HEK293 (cell line): Measurements from ENCODE around the gene ZNF831.

Experiments used
- KLF8 ChIP-seq: fragments of 450-650 bp; formaldehyde crosslinking; IDR thresholded peaks from 2 replicates; pipeline ENCODE4 v1.5.1; 2016; ENCODE audit warnings: missing biosample characterization, missing genetic modification characterization
- PRDM4 ChIP-seq: fragments of 450-650 bp; formaldehyde crosslinking; IDR thresholded peaks from 2 replicates; pipeline ENCODE4 v1.5.1; 2017; ENCODE audit warnings: missing biosample characterization, missing genetic modification characterization
- ZFP41 ChIP-seq: fragments of 450-650 bp; formaldehyde crosslinking; IDR thresholded peaks from 2 replicates; pipeline ENCODE4 v1.5.1; 2016; ENCODE audit warnings: missing biosample characterization, missing genetic modification characterization, borderline replicate concordance

GRCh38 chr20:59258221-59258621, 94.6 kb downstream of the ZNF831 start:
- TF ChIP-seq KLF8 (tag by site-specific recombination) (no peak), PRDM4 (tag by site-specific recombination) (no peak), ZFP41 (tag by site-specific recombination) (no peak)
